ENCODE results near the gene CTNND2.

CTNND2 gene

GRCh38 chr5:11104210-11104609 lies 800.0 kb downstream of the CTNND2 start:
- H3K36me3 ChIP-seq (ENCODE audit: insufficient read depth): no peaks in the 10 kb centered on the region
- H3K4me3 ChIP-seq (IDR thresholded peaks at IDR 0.05; ENCODE audit: insufficient read depth, low read depth, low read length): no peak overlapping the region
- no peaks in the 10 kb centered on the region for H4K20me1 ChIP-seq (ENCODE audit: insufficient read depth)
- no peak overlapping the region for H2AFZ ChIP-seq (ENCODE audit: low read depth)
- H3K9ac ChIP-seq: no peak overlapping the region
- H3K4me1 ChIP-seq (ENCODE audit: low read depth, poor library complexity, severe bottlenecking): no peaks in the 10 kb centered on the region
- H3K79me2 ChIP-seq (ENCODE audit: insufficient read depth, low read depth): no peaks in the 10 kb centered on the region
- H3K27ac ChIP-seq: no peak overlapping the region
- no peaks in the 10 kb centered on the region for H3K27me3 ChIP-seq (ENCODE audit: insufficient read depth, low read depth)
- TF ChIP-seq CTCF (conservative IDR thresholded peaks at IDR 0.05; ENCODE audit: low read depth, low read length): no peak
- H3K4me2 ChIP-seq: no peak overlapping the region

GRCh38 chr5:11084111-11084510 lies 820.1 kb downstream of the CTNND2 start:
- Histone ChIP-seq H3K36me3 (ENCODE audit: insufficient read depth) (no peaks in the 10 kb centered on the region), H3K4me2 (no peak overlapping the region)

GRCh38 chr5:11082404-11082945 lies 821.8 kb downstream of the CTNND2 start:
- Histone ChIP-seq H3K4me1 (ENCODE audit: low read depth, poor library complexity, severe bottlenecking) (no peaks in the 10 kb centered on the region), H3K36me3 (ENCODE audit: insufficient read depth) (no peaks in the 10 kb centered on the region), H3K27me3 (ENCODE audit: insufficient read depth, low read depth) (no peaks in the 10 kb centered on the region), H3K9ac (no peak overlapping the region), H4K20me1 (ENCODE audit: insufficient read depth) (no peaks in the 10 kb centered on the region), H3K4me2 (no peak overlapping the region), H2AFZ (ENCODE audit: low read depth) (no peak overlapping the region), H3K27ac (no peak overlapping the region), H3K4me3 (IDR thresholded peaks at IDR 0.05; ENCODE audit: insufficient read depth, low read depth, low read length) (no peak overlapping the region), H3K79me2 (ENCODE audit: insufficient read depth, low read depth) (no peaks in the 10 kb centered on the region)
- no peak for TF ChIP-seq CTCF (conservative IDR thresholded peaks at IDR 0.05; ENCODE audit: low read depth, low read length)

More at GRCh38 chr5:11084111-11084510, 820.1 kb downstream of the CTNND2 start:
- no peak overlapping the region for H3K27ac ChIP-seq
- no peak overlapping the region for H3K9ac ChIP-seq
- no peaks in the 10 kb centered on the region for H3K27me3 ChIP-seq (ENCODE audit: insufficient read depth, low read depth)
- TF ChIP-seq CTCF (conservative IDR thresholded peaks at IDR 0.05; ENCODE audit: low read depth, low read length): no peak
- H3K4me3 ChIP-seq (IDR thresholded peaks at IDR 0.05; ENCODE audit: insufficient read depth, low read depth, low read length): no peak overlapping the region
- H2AFZ ChIP-seq (ENCODE audit: low read depth): no peak overlapping the region
- no peaks in the 10 kb centered on the region for H3K4me1 ChIP-seq (ENCODE audit: low read depth, poor library complexity, severe bottlenecking)
- H4K20me1 ChIP-seq (ENCODE audit: insufficient read depth): no peaks in the 10 kb centered on the region
- H3K79me2 ChIP-seq (ENCODE audit: insufficient read depth, low read depth): no peaks in the 10 kb centered on the region

GRCh38 chr5:11076945-11077613 lies 827.2 kb downstream of the CTNND2 start:
- Histone ChIP-seq H2AFZ (ENCODE audit: low read depth) (no peak overlapping the region), H3K79me2 (ENCODE audit: insufficient read depth, low read depth) (no peaks in the 10 kb centered on the region), H4K20me1 (ENCODE audit: insufficient read depth) (no peaks in the 10 kb centered on the region), H3K4me2 (no peak overlapping the region), H3K36me3 (ENCODE audit: insufficient read depth) (no peaks in the 10 kb centered on the region), H3K27me3 (ENCODE audit: insufficient read depth, low read depth) (no peaks in the 10 kb centered on the region), H3K4me1 (ENCODE audit: low read depth, poor library complexity, severe bottlenecking) (no peaks in the 10 kb centered on the region), H3K4me3 (IDR thresholded peaks at IDR 0.05; ENCODE audit: insufficient read depth, low read depth, low read length) (no peak overlapping the region), H3K27ac (no peak overlapping the region), H3K9ac (no peak overlapping the region)
- TF ChIP-seq CTCF (conservative IDR thresholded peaks at IDR 0.05; ENCODE audit: low read depth, low read length): no peak

All from KMS-11 (cell line).